HEK293 (cell line): Measurements from ENCODE around the gene RHBDF2.

Source experiments
- CTCF ChIA-PET: fragments of 350-600 bp; formaldehyde crosslinking; extraction: SDS; loops from one replicate; lab custom pipeline; 2021; ENCODE audit warnings: antibody characterized with exemption; lab: Yijun Ruan, JAX
- POLR2A ChIA-PET: fragments of 300-600 bp; formaldehyde crosslinking; extraction: SDS; loops from one replicate; lab custom pipeline; 2020; ENCODE audit warnings: antibody characterized with exemption, inconsistent platforms; lab: Yijun Ruan, JAX
- H3K27ac ChIP-seq: fragments of 200-500 bp; sonication (Bioruptor generic); 2 replicates; pipeline ENCODE4 v1.5.1; 2014; ENCODE audit warnings: low read depth, low read length, control low read depth, inconsistent platforms; ENCODE audit errors: extremely low read depth
- H3K36me3 ChIP-seq, 2 experiments: fragments of 200-500 bp in 1 of 2; sonication (Bioruptor generic) in 1 of 2; 1 replicate in 1 of 2; 2 replicates in 1 of 2; pipeline ENCODE4 v1.5.1; 2014 to 2017; ENCODE audit warnings: inconsistent platforms in 2 of 2, low read length in 2 of 2; ENCODE audit not compliant: control insufficient read depth in 2 of 2, insufficient read depth in 1 of 2
- H3K4me1 ChIP-seq: fragments of 200-500 bp; sonication (Bioruptor generic); 2 replicates; pipeline ENCODE4 v1.5.1; 2014; ENCODE audit warnings: mild to moderate bottlenecking, low read length, inconsistent platforms; ENCODE audit not compliant: control insufficient read depth, insufficient read depth
- H3K4me3 ChIP-seq: 2 replicates; pipeline ENCODE4 v1.5.1; 2011; ENCODE audit warnings: low read depth, mild to moderate bottlenecking, control low read depth, low read length, moderate library complexity
- H3K9me3 ChIP-seq: fragments of 200-500 bp; sonication (Bioruptor generic); 2 replicates; pipeline ENCODE4 v1.5.1; 2014; ENCODE audit warnings: low read depth, low read length, inconsistent platforms; ENCODE audit not compliant: control insufficient read depth, insufficient read depth
- BCL11A ChIP-seq: fragments of 450-650 bp; formaldehyde crosslinking; IDR thresholded peaks from 2 replicates; pipeline ENCODE4 v1.5.1; 2016; ENCODE audit warnings: low read depth, missing biosample characterization, missing genetic modification characterization
- GFI1B ChIP-seq: fragments of 450-650 bp; formaldehyde crosslinking; IDR thresholded peaks from 2 replicates; pipeline ENCODE4 v1.5.1; 2016; ENCODE audit warnings: missing biosample characterization, missing genetic modification characterization
- GLIS2 ChIP-seq: fragments of 450-650 bp; formaldehyde crosslinking; IDR thresholded peaks from 2 replicates; pipeline ENCODE4 v1.5.1; 2016; ENCODE audit warnings: missing biosample characterization, missing genetic modification characterization
- KLF1 ChIP-seq: fragments of 450-650 bp; formaldehyde crosslinking; IDR thresholded peaks from 2 replicates; pipeline ENCODE4 v1.5.1; 2016; ENCODE audit warnings: missing biosample characterization, missing genetic modification characterization
- PRDM2 ChIP-seq: fragments of 450-650 bp; formaldehyde crosslinking; IDR thresholded peaks from 2 replicates; pipeline ENCODE4 v1.5.1; 2016; ENCODE audit warnings: missing biosample characterization, missing genetic modification characterization, borderline replicate concordance
- SP3 ChIP-seq: fragments of 450-650 bp; formaldehyde crosslinking; IDR thresholded peaks from 2 replicates; pipeline ENCODE4 v1.5.1; 2016; ENCODE audit warnings: missing biosample characterization, missing genetic modification characterization
- ZIC2 ChIP-seq: fragments of 450-650 bp; formaldehyde crosslinking; IDR thresholded peaks from 2 replicates; pipeline ENCODE4 v1.5.1; 2016; ENCODE audit warnings: missing biosample characterization, missing genetic modification characterization
- ZNF121 ChIP-seq: fragments of 450-650 bp; formaldehyde crosslinking; IDR thresholded peaks from 2 replicates; pipeline ENCODE4 v1.5.1; 2016; ENCODE audit warnings: missing biosample characterization, missing genetic modification characterization
- ZNF146 ChIP-seq: fragments of 450-650 bp; formaldehyde crosslinking; IDR thresholded peaks from 2 replicates; pipeline ENCODE4 v1.5.1; 2016; ENCODE audit warnings: missing biosample characterization, missing genetic modification characterization
- ZNF214 ChIP-seq: fragments of 450-650 bp; formaldehyde crosslinking; IDR thresholded peaks from 2 replicates; pipeline ENCODE4 v1.5.1; 2017; ENCODE audit warnings: missing biosample characterization, mild to moderate bottlenecking, missing genetic modification characterization, borderline replicate concordance
- ZNF274 ChIP-seq, 2 experiments: fragments of 200-500 bp in 1 of 2; fragments of 450-650 bp in 1 of 2; sonication (Bioruptor generic) in 1 of 2; formaldehyde crosslinking in 1 of 2; IDR thresholded peaks; 2 replicates each; pipeline versions ENCODE4 v1.5.1 to v1.6.1; 2014 to 2016; ENCODE audit warnings: borderline replicate concordance in 1 of 2, inconsistent platforms in 1 of 2, low read length in 1 of 2, missing biosample characterization in 1 of 2, missing genetic modification characterization in 1 of 2
- ZNF311 ChIP-seq: fragments of 450-650 bp; formaldehyde crosslinking; IDR thresholded peaks from 2 replicates; pipeline ENCODE4 v1.5.1; 2017; ENCODE audit warnings: missing biosample characterization, missing genetic modification characterization, borderline replicate concordance
- ZNF416 ChIP-seq: fragments of 450-650 bp; formaldehyde crosslinking; IDR thresholded peaks from 2 replicates; pipeline ENCODE4 v1.5.1; 2016; ENCODE audit warnings: missing biosample characterization, missing genetic modification characterization
- ZNF426 ChIP-seq: fragments of 450-650 bp; formaldehyde crosslinking; IDR thresholded peaks from 2 replicates; pipeline ENCODE4 v1.5.1; 2017; ENCODE audit warnings: missing biosample characterization, missing genetic modification characterization, mild to moderate bottlenecking, inconsistent platforms, moderate library complexity
- ZNF501 ChIP-seq: fragments of 450-650 bp; formaldehyde crosslinking; IDR thresholded peaks from 2 replicates; pipeline ENCODE4 v1.5.1; 2016; ENCODE audit warnings: missing biosample characterization, missing genetic modification characterization
- ZNF510 ChIP-seq: fragments of 450-650 bp; formaldehyde crosslinking; IDR thresholded peaks from 2 replicates; pipeline ENCODE4 v1.5.1; 2018; ENCODE audit warnings: mild to moderate bottlenecking, missing genetic modification characterization, missing biosample characterization; ENCODE audit not compliant: insufficient replicate concordance
- ZNF654 ChIP-seq: fragments of 450-650 bp; formaldehyde crosslinking; IDR thresholded peaks from 2 replicates; pipeline ENCODE4 v1.5.1; 2016; ENCODE audit warnings: low read depth, missing biosample characterization, missing genetic modification characterization
- ZNF785 ChIP-seq: fragments of 450-650 bp; formaldehyde crosslinking; IDR thresholded peaks from 2 replicates; pipeline ENCODE4 v1.5.1; 2016; ENCODE audit warnings: missing biosample characterization, missing genetic modification characterization
- ZNF792 ChIP-seq: fragments of 450-650 bp; formaldehyde crosslinking; IDR thresholded peaks from 2 replicates; pipeline ENCODE4 v1.5.1; 2016; ENCODE audit warnings: missing biosample characterization, missing genetic modification characterization
- TF ChIP-seq, protein P1 (sequence below): fragments of 450-650 bp; formaldehyde crosslinking; IDR thresholded peaks from 2 replicates; pipeline ENCODE4 v1.5.1; 2016; ENCODE audit warnings: missing biosample characterization, missing genetic modification characterization
- TF ChIP-seq, protein P2 (sequence below): fragments of 450-650 bp; formaldehyde crosslinking; IDR thresholded peaks from 2 replicates; pipeline ENCODE4 v1.5.1; 2016; ENCODE audit warnings: missing biosample characterization, missing genetic modification characterization

The RHBDF2 gene

GRCh38 chr17:76458580-76459490, 42.4 kb downstream of the RHBDF2 start:
- Histone ChIP-seq H3K9me3 (no peaks in the 10 kb centered on the region), H3K27ac (no peak overlapping the region), H3K4me1 (no peaks in the 10 kb centered on the region), H3K4me3 (no peak overlapping the region), H3K36me3 (no peaks in the 10 kb centered on the region)
- POLR2A ChIA-PET: interaction anchor here (0.6 to 1.6 kb wide), 3 partner anchors 43 to 105 kb away, joined by 3 to 5 read pairs (median 4); partner anchors contain the start of gene PRPSAP1
- TF ChIP-seq ZNF121 (no peak), ZIC2 (tag by site-specific recombination) (no peak), ZNF654 (tag by site-specific recombination) (peak; percentile 45), ZNF214 (tag by site-specific recombination) (no peak)
- TF ChIP-seq, protein P1, sequence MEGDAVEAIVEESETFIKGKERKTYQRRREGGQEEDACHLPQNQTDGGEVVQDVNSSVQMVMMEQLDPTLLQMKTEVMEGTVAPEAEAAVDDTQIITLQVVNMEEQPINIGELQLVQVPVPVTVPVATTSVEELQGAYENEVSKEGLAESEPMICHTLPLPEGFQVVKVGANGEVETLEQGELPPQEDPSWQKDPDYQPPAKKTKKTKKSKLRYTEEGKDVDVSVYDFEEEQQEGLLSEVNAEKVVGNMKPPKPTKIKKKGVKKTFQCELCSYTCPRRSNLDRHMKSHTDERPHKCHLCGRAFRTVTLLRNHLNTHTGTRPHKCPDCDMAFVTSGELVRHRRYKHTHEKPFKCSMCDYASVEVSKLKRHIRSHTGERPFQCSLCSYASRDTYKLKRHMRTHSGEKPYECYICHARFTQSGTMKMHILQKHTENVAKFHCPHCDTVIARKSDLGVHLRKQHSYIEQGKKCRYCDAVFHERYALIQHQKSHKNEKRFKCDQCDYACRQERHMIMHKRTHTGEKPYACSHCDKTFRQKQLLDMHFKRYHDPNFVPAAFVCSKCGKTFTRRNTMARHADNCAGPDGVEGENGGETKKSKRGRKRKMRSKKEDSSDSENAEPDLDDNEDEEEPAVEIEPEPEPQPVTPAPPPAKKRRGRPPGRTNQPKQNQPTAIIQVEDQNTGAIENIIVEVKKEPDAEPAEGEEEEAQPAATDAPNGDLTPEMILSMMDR: peak; percentile 79
- CTCF ChIA-PET: interaction anchor here (0.5 to 12.5 kb wide), 36 partner anchors 8 to 1533 kb away, joined by 3 to 187 read pairs (median 4); partner anchors contain the start of genes AANAT, MXRA7, PRPSAP1 and RHBDF2

DNA sequence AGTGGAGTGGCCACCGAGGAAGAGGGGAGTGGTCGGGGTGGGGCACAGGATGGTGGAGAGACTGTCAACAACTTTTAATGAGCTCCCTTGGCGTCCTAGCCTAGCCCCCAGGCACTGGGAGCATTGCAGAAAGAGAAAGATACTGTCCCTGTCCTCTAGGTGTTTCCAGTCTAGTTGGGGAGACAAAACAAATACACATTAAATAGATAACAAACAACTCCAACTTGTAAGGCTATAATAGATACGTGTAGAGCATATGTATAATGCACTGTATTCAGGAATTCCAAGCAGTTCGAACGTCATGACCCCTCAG, 47.8 kb downstream of the RHBDF2 start:
- Histone ChIP-seq H3K36me3 (peaks cover 0 to 4% of the 10 kb centered on the region in 2 experiments; a peak in 1 of 3 replicates), H3K27ac (no peak overlapping the region), H3K9me3 (no peaks in the 10 kb centered on the region), H3K4me1 (peaks cover 8% of the 10 kb centered on the region), H3K4me3 (no peak overlapping the region)
- ChIA-PET CTCF (interaction anchor here (0.6 to 2.3 kb wide), 12 partner anchors 8 to 1995 kb away, joined by 3 to 8 read pairs (median 3); no protein-coding TSS in a partner anchor), POLR2A (interaction anchor here (1.0 kb wide), 1 partner anchor 99 kb away, joined by 4 read pairs; the partner anchor contains the start of gene PRPSAP1)
- TF ChIP-seq PRDM2 (tag by site-specific recombination) (0 out of 2 replicates have a peak, but pooled peaks have one; percentile 88), SP3 (tag by site-specific recombination) (peak; percentile 7; the same call in 1 of the 2 replicates), ZNF654 (tag by site-specific recombination) (no peak), ZNF146 (no peak), ZNF785 (no peak), GFI1B (tag by site-specific recombination) (no peak), BCL11A (no peak), ZNF510 (tag by site-specific recombination) (no peak), ZNF274 (IDR thresholded peaks at IDR 0.05; ENCODE audit: low read length) (no peak), ZNF274 (tag by site-specific recombination; IDR thresholded peaks at IDR 0.05; ENCODE audit: borderline replicate concordance) (no peak), ZNF311 (tag by site-specific recombination) (no peak), KLF1 (tag by site-specific recombination) (peak; percentile 99), ZNF501 (no peak), ZNF416 (tag by site-specific recombination) (no peak), GLIS2 (tag by site-specific recombination) (0 out of 2 replicates have a peak, but pooled peaks have one; percentile 46), ZNF426 (tag by site-specific recombination) (no peak), ZNF792 (tag by site-specific recombination) (no peak)
- TF ChIP-seq, protein P2, sequence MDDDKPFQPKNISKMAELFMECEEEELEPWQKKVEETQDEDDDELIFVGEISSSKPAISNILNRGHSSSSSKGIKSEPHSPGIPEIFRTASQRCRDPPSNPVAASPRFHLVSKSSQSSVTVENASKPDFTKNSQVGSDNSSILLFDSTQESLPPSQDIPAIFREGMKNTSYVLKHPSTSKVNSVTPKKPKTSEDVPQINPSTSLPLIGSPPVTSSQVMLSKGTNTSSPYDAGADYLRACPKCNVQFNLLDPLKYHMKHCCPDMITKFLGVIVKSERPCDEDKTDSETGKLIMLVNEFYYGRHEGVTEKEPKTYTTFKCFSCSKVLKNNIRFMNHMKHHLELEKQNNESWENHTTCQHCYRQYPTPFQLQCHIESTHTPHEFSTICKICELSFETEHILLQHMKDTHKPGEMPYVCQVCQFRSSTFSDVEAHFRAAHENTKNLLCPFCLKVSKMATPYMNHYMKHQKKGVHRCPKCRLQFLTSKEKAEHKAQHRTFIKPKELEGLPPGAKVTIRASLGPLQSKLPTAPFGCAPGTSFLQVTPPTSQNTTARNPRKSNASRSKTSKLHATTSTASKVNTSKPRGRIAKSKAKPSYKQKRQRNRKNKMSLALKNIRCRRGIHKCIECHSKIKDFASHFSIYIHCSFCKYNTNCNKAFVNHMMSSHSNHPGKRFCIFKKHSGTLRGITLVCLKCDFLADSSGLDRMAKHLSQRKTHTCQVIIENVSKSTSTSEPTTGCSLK (tag by site-specific recombination): no peak
